ENCODE results near the gene PCDHA13.
"Not testable (repeated sequence)": the region's sequence is repeated elsewhere in the genome, so short reads cannot be mapped to it uniquely, and the experiment has no call there.

Gene PCDHA13

GRCh38 chr5:140842798-140843733, 38.9 kb upstream of the PCDHA13 start:
- DNase-seq: no peak
- TF ChIP-seq CTCF (IDR thresholded peaks at IDR 0.05; ENCODE audit: low read depth, low read length): no peak
- H3K4me1 ChIP-seq: no peaks in the 10 kb centered on the region
- H3K4me3 ChIP-seq (ENCODE audit: low read depth, low read length): no peak overlapping the region
- no peaks in the 10 kb centered on the region for H3K36me3 ChIP-seq
- no peaks in the 10 kb centered on the region for H3K9me3 ChIP-seq
- no peaks in the 10 kb centered on the region for H3K27me3 ChIP-seq

- not testable (repeated sequence) for H3K36me3 ChIP-seq; H3K27me3 ChIP-seq; DNase-seq; H3K4me1 ChIP-seq; H3K4me3 ChIP-seq (ENCODE audit: low read depth, low read length); H3K9me3 ChIP-seq
Observed at GRCh38 chr5:140848139-140849102, 33.5 kb upstream of the PCDHA13 start, which contains the start of gene PCDHA9. PCDHA9 (plus strand) TSS chr5:140848382; CDS start chr5:140848496, 114 bp downstream.

GRCh38 chr5:140849831-140850634, 31.9 kb upstream of the PCDHA13 start:
- not testable (repeated sequence) for H3K4me1 ChIP-seq; H3K4me3 ChIP-seq (ENCODE audit: low read depth, low read length); H3K27me3 ChIP-seq; H3K36me3 ChIP-seq; DNase-seq; H3K9me3 ChIP-seq

- H3K4me1 ChIP-seq: no peaks in the 10 kb centered on the region
- peak; percentile 49 for DNase-seq
- H3K36me3 ChIP-seq: no peaks in the 10 kb centered on the region
- peak; percentile 66 for TF ChIP-seq CTCF (IDR thresholded peaks at IDR 0.05; ENCODE audit: low read depth, low read length)
- no peaks in the 10 kb centered on the region; the same call in 1 of the 2 replicates for H3K9me3 ChIP-seq
- peak within 1 kb of the TSS; percentile 77 for H3K4me3 ChIP-seq (ENCODE audit: low read depth, low read length)
- no peaks in the 10 kb centered on the region for H3K27me3 ChIP-seq
Observed at GRCh38 chr5:140855772-140856674, 25.9 kb upstream of the PCDHA13 start, which contains the start of gene PCDHA10. PCDHA10 (plus strand) TSS chr5:140855897; CDS start chr5:140856049, 152 bp downstream.

GRCh38 chr5:140857177-140857986, 24.5 kb upstream of the PCDHA13 start:
- no peak for TF ChIP-seq CTCF (IDR thresholded peaks at IDR 0.05; ENCODE audit: low read depth, low read length)
- no peaks in the 10 kb centered on the region; the same call in 1 of the 2 replicates for H3K9me3 ChIP-seq
- no peaks in the 10 kb centered on the region for H3K4me1 ChIP-seq
- DNase-seq: no peak
- no peaks in the 10 kb centered on the region for H3K27me3 ChIP-seq
- no peaks in the 10 kb centered on the region; the same call in 1 of the 2 replicates for H3K36me3 ChIP-seq
- H3K4me3 ChIP-seq (ENCODE audit: low read depth, low read length): no peak overlapping the region

Measured in BE2C (cell line).